ENCODE measurements around the gene PTCH2.
A peak's percentile ranks its signal among the peaks of the same experiment; 100 is the strongest.

The PTCH2 gene, protein sequence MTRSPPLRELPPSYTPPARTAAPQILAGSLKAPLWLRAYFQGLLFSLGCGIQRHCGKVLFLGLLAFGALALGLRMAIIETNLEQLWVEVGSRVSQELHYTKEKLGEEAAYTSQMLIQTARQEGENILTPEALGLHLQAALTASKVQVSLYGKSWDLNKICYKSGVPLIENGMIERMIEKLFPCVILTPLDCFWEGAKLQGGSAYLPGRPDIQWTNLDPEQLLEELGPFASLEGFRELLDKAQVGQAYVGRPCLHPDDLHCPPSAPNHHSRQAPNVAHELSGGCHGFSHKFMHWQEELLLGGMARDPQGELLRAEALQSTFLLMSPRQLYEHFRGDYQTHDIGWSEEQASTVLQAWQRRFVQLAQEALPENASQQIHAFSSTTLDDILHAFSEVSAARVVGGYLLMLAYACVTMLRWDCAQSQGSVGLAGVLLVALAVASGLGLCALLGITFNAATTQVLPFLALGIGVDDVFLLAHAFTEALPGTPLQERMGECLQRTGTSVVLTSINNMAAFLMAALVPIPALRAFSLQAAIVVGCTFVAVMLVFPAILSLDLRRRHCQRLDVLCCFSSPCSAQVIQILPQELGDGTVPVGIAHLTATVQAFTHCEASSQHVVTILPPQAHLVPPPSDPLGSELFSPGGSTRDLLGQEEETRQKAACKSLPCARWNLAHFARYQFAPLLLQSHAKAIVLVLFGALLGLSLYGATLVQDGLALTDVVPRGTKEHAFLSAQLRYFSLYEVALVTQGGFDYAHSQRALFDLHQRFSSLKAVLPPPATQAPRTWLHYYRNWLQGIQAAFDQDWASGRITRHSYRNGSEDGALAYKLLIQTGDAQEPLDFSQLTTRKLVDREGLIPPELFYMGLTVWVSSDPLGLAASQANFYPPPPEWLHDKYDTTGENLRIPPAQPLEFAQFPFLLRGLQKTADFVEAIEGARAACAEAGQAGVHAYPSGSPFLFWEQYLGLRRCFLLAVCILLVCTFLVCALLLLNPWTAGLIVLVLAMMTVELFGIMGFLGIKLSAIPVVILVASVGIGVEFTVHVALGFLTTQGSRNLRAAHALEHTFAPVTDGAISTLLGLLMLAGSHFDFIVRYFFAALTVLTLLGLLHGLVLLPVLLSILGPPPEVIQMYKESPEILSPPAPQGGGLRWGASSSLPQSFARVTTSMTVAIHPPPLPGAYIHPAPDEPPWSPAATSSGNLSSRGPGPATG

DNA sequence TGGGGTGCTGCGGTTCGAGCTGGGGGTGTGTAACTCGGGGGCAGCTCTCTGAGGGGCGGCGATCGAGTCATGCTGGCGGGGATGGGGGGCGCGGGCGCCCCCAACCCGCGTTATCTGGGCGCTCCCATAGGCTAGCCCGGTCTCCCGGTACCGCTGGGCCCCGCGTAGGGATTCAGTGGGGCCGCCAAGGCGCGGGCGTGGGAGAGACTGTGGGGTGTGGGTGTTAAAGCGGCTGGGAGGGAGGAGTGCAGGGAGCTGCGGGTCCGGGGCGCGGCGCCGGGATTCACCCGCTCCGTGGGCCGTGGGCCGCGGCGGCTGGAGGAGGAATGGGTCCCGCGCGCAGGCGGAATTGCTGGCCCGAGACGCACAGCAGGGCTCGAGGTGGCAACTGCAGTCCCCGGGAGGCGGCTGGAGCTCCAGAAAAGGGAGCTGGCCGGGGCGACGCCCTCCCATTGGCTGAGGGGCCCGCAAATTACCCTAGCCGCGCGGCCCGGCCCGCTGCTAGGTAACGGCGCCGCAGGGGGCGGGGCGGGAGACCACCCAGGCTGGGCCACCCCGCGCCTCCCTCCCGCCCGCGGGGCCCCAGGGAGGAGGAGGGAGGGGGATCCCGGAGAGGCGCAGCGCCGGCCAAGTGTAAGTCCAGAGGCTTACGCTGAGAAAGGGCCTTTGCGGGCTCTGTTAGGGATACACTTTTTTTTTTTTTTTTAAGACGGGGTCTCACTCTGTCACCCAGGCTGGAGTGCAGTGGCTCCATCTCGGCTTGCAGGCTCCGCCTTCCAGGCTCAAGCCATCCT, at the start of gene PTCH2:
Gene PTCH2 (minus strand): TSS at position 392 of the 794 bp plus-strand sequence. CDS start 321 bp downstream, at position 71.
- no peaks in the 10 kb centered on the region for H3K36me3 ChIP-seq (ENCODE audit: control insufficient read depth, insufficient read depth, low read length)
- peak within 1 kb of the TSS; percentile 68 for H3K4me3 ChIP-seq (ENCODE audit: low read depth, low read length)
- no peak within 1 kb of the TSS for H3K27ac ChIP-seq (ENCODE audit: low read depth, low read length)
- peak within 1 kb of the TSS; percentile 43 for H3K9ac ChIP-seq (ENCODE audit: low read length)
- H3K27me3 ChIP-seq (ENCODE audit: control insufficient read depth, insufficient read depth, low read length), result peaks cover 12% of the 10 kb centered on the region
- H3K4me1 ChIP-seq (ENCODE audit: control insufficient read depth, insufficient read depth, low read length), result no peaks in the 10 kb centered on the region; the same call in 1 of the 2 replicates
- no peaks in the 10 kb centered on the region for H3K9me3 ChIP-seq (ENCODE audit: control insufficient read depth, insufficient read depth, low read depth, low read length)

DNA sequence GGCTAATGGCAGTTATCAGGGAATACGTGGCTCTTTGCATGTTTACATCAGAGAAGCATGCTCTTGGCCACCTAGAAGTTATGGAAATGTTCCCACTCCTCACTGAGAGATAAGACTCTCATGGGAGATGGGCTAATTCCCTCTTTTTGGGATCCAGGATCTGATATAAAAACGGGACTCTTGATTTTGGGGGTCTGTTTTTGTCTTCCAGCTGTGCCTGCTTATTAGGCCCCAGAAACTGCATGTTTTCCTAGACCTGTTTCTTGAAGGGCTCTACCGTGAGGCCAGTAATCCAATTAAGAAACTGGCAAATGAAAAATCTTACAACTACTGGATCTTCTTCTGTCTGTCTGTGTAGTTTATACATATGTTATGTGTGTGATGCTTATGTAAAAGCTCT, 47.0 kb upstream of the PTCH2 start:
- no peaks in the 10 kb centered on the region for H3K27me3 ChIP-seq (ENCODE audit: control insufficient read depth, insufficient read depth, low read length)
- no peak overlapping the region for H3K4me3 ChIP-seq (ENCODE audit: low read depth, low read length)
- no peak overlapping the region for H3K27ac ChIP-seq (ENCODE audit: low read depth, low read length)
- H3K9ac ChIP-seq (ENCODE audit: low read length), result no peak overlapping the region
- peaks cover 22% of the 10 kb centered on the region for H3K36me3 ChIP-seq (ENCODE audit: control insufficient read depth, insufficient read depth, low read length)
- no peaks in the 10 kb centered on the region for H3K4me1 ChIP-seq (ENCODE audit: control insufficient read depth, insufficient read depth, low read length)
- peaks cover 44% of the 10 kb centered on the region for H3K9me3 ChIP-seq (ENCODE audit: control insufficient read depth, insufficient read depth, low read depth, low read length)

- Histone ChIP-seq H3K36me3 (ENCODE audit: control insufficient read depth, insufficient read depth, low read length) (peaks cover 29% of the 10 kb centered on the region), H3K9me3 (ENCODE audit: control insufficient read depth, insufficient read depth, low read depth, low read length) (peaks cover 41% of the 10 kb centered on the region), H3K27me3 (ENCODE audit: control insufficient read depth, insufficient read depth, low read length) (no peaks in the 10 kb centered on the region), H3K4me1 (ENCODE audit: control insufficient read depth, insufficient read depth, low read length) (no peaks in the 10 kb centered on the region), H3K27ac (ENCODE audit: low read depth, low read length) (no peak overlapping the region), H3K9ac (ENCODE audit: low read length) (no peak overlapping the region), H3K4me3 (ENCODE audit: low read depth, low read length) (no peak overlapping the region)
These were observed 42.4 kb upstream of the PTCH2 start for GRCh38 chr1:44885406-44885805.

GRCh38 chr1:44884746-44885145, 41.7 kb upstream of the PTCH2 start:
- peaks cover 29% of the 10 kb centered on the region for H3K36me3 ChIP-seq (ENCODE audit: control insufficient read depth, insufficient read depth, low read length)

DNA sequence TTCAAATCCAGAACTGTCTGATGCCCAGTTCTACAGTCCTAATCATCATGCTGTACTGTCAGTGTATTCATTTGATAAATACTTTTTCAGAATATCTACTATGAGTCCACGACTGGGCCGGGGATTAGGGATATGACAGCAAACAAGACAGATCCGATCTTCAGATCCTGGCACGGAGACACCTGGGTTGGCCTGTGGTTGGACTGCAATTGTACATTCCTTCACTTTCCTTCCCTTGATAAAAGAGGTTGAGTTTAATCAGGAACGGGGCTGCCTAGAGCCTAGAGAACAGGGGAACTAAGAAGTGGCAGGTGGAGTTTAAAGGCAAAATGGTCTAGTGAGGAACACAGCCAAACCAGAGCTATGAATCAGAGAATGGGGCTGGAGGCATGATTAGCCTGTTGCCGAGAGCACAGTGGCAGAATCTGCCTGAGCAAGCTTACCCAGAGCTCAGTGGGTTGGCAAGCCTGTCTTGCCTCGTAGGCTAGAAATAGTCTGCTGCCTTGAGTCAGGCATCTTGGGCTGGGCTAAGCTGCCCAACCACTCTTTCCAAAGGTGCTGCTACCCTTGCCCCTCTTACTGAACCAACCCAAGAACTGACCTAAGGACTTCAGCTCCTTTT, 38.1 kb upstream of the PTCH2 start:
- H3K27ac ChIP-seq (ENCODE audit: low read depth, low read length), result no peak overlapping the region
- H3K9me3 ChIP-seq (ENCODE audit: control insufficient read depth, insufficient read depth, low read depth, low read length), result peaks cover 13% of the 10 kb centered on the region
- peaks cover 5% of the 10 kb centered on the region; the same call in 1 of the 2 replicates for H3K4me1 ChIP-seq (ENCODE audit: control insufficient read depth, insufficient read depth, low read length)
- no peaks in the 10 kb centered on the region for H3K27me3 ChIP-seq (ENCODE audit: control insufficient read depth, insufficient read depth, low read length)
- H3K4me3 ChIP-seq (ENCODE audit: low read depth, low read length), result no peak overlapping the region
- H3K36me3 ChIP-seq (ENCODE audit: control insufficient read depth, insufficient read depth, low read length), result peaks cover 36% of the 10 kb centered on the region
- no peak overlapping the region for H3K9ac ChIP-seq (ENCODE audit: low read length)

More at GRCh38 chr1:44884746-44885145, 41.7 kb upstream of the PTCH2 start:
- H3K9me3 ChIP-seq (ENCODE audit: control insufficient read depth, insufficient read depth, low read depth, low read length), result peaks cover 34% of the 10 kb centered on the region
- no peaks in the 10 kb centered on the region for H3K27me3 ChIP-seq (ENCODE audit: control insufficient read depth, insufficient read depth, low read length)
- no peak overlapping the region for H3K9ac ChIP-seq (ENCODE audit: low read length)
- H3K27ac ChIP-seq (ENCODE audit: low read depth, low read length), result no peak overlapping the region
- H3K4me3 ChIP-seq (ENCODE audit: low read depth, low read length), result no peak overlapping the region
- no peaks in the 10 kb centered on the region for H3K4me1 ChIP-seq (ENCODE audit: control insufficient read depth, insufficient read depth, low read length)

- Histone ChIP-seq H3K9me3 (ENCODE audit: control insufficient read depth, insufficient read depth, low read depth, low read length) (no peaks in the 10 kb centered on the region), H3K27me3 (ENCODE audit: control insufficient read depth, insufficient read depth, low read length) (no peaks in the 10 kb centered on the region), H3K4me1 (ENCODE audit: control insufficient read depth, insufficient read depth, low read length) (peaks cover 5% of the 10 kb centered on the region; the same call in 1 of the 2 replicates), H3K4me3 (ENCODE audit: low read depth, low read length) (no peak overlapping the region), H3K9ac (ENCODE audit: low read length) (no peak overlapping the region), H3K36me3 (ENCODE audit: control insufficient read depth, insufficient read depth, low read length) (peaks cover 35% of the 10 kb centered on the region), H3K27ac (ENCODE audit: low read depth, low read length) (no peak overlapping the region)
These were observed 31.1 kb upstream of the PTCH2 start for GRCh38 chr1:44874155-44874554.

DNA sequence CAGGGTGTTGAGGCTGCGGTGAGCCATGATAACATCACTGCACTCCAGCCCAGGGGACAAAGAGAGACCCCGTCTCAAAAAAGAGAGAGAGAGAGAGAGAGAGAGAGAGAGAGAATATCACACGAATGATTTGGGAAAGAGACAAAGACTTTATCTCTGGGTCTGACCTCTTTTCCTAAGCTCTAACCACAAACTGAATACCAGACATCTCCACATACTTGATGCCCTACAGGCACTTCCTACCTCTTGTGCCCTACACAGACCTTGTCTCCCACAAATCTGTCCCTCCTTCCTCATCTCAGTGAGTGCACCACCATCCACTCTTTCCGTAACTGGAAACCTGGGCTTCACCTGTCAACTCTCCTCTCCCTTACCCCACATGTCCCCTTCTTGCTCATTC, 27.0 kb upstream of the PTCH2 start:
- no peak overlapping the region for H3K9ac ChIP-seq (ENCODE audit: low read length)
- no peak overlapping the region for H3K27ac ChIP-seq (ENCODE audit: low read depth, low read length)
- no peaks in the 10 kb centered on the region for H3K4me1 ChIP-seq (ENCODE audit: control insufficient read depth, insufficient read depth, low read length)
- no peak overlapping the region for H3K4me3 ChIP-seq (ENCODE audit: low read depth, low read length)
- no peaks in the 10 kb centered on the region for H3K27me3 ChIP-seq (ENCODE audit: control insufficient read depth, insufficient read depth, low read length)
- peaks cover 25% of the 10 kb centered on the region for H3K36me3 ChIP-seq (ENCODE audit: control insufficient read depth, insufficient read depth, low read length)
- no peaks in the 10 kb centered on the region for H3K9me3 ChIP-seq (ENCODE audit: control insufficient read depth, insufficient read depth, low read depth, low read length)

DNA sequence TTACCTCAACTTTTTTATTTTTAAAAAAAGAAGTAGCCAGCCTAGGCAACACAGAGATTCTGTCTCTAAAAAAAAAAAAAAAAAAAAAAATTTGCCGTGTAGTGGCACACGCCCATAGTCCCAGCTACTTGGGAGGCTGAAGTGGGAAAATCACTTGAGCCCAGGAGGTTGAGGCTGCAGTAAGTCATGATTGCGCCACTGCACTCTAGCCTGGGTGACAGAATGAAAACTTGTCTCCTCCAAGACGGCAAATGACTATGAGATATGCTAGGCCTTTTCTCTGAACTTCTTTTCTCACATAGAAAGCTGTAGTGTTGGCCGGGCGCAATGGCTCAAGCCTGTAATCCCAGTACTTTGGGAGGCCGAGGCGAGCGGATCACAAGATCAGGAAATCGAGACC, 24.7 kb upstream of the PTCH2 start:
- no peak overlapping the region for H3K27ac ChIP-seq (ENCODE audit: low read depth, low read length)
- H3K9me3 ChIP-seq (ENCODE audit: control insufficient read depth, insufficient read depth, low read depth, low read length), result no peaks in the 10 kb centered on the region
- H3K4me1 ChIP-seq (ENCODE audit: control insufficient read depth, insufficient read depth, low read length), result no peaks in the 10 kb centered on the region
- H3K36me3 ChIP-seq (ENCODE audit: control insufficient read depth, insufficient read depth, low read length), result peaks cover 17% of the 10 kb centered on the region
- no peak overlapping the region for H3K4me3 ChIP-seq (ENCODE audit: low read depth, low read length)
- H3K27me3 ChIP-seq (ENCODE audit: control insufficient read depth, insufficient read depth, low read length), result no peaks in the 10 kb centered on the region
- no peak overlapping the region for H3K9ac ChIP-seq (ENCODE audit: low read length)

DNA sequence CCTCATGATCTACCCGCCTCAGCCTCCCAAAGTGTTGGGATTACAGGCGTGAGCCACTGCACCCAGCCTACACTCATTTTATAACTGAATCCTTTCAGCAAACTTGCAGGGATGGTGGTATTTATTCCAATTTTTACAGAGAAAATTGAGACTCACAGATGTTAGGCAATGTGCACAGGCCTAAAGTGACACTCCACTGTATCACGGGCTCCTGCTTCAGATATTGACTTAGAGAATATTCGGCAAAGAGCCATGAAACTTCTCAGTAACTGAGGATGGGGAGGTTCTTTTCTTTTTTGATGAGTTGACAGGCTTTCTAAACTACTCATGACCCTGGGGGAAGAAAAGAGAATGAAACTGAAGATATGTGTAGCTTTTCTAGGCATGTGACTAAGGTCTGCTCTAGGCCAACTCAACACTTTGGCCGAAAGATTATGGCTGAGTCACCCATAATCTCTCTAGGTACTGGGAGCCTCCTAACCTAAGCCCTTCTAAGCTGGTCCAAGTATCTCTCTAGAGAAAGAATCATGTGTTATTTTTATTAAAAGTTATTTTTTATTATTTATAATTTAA, 19.9 kb upstream of the PTCH2 start:
- H3K36me3 ChIP-seq (ENCODE audit: control insufficient read depth, insufficient read depth, low read length), result peaks cover 4% of the 10 kb centered on the region
- no peak overlapping the region for H3K4me3 ChIP-seq (ENCODE audit: low read depth, low read length)
- H3K4me1 ChIP-seq (ENCODE audit: control insufficient read depth, insufficient read depth, low read length), result peaks cover 13% of the 10 kb centered on the region
- H3K27ac ChIP-seq (ENCODE audit: low read depth, low read length), result no peak overlapping the region
- H3K9me3 ChIP-seq (ENCODE audit: control insufficient read depth, insufficient read depth, low read depth, low read length), result no peaks in the 10 kb centered on the region
- no peaks in the 10 kb centered on the region for H3K27me3 ChIP-seq (ENCODE audit: control insufficient read depth, insufficient read depth, low read length)
- H3K9ac ChIP-seq (ENCODE audit: low read length), result no peak overlapping the region
